ENCODE data around the gene MRC2. TPM values are rescaled to one million over a fixed set of nuclear protein-coding genes. Genes with fewer than 3 reads are reported as not detected.

The MRC2 gene
- total and polyA plus RNA-seq, 2 of the 13 experiments (the other 11 are each of a cell fraction or from before 2014, with no cell fraction given), result not detected

- ChIA-PET POLR2A (no interaction called here), CTCF (ENCODE audit: low intra/inter-chr PET ratio, low total read pairs) (no interaction called here)
- Histone ChIP-seq H3K27ac (ENCODE audit: extremely low read length, insufficient read depth, low read length) (no peak overlapping the region), H3K27me3 (ENCODE audit: control insufficient read depth in 1 of 2, insufficient read depth in 2 of 2, low read length in 2 of 2) (no peaks in the 10 kb centered on the region), H3K79me2 (ENCODE audit: insufficient read depth, low read length) (no peaks in the 10 kb centered on the region), H3K9ac (ENCODE audit: insufficient read depth, low read depth, low read length) (no peak overlapping the region), H2AFZ (ENCODE audit: low read length) (no peak overlapping the region), H3K9me3 (ENCODE audit: low read length) (no peaks in the 10 kb centered on the region), H3K4me3 (replicated peaks in 1 of 3; ENCODE audit: insufficient read depth in 1 of 3, low read depth in 2 of 3, low read length in 3 of 3) (no peak overlapping the region), H3K36me3 (replicated peaks in 1 of 2; ENCODE audit: control insufficient read depth in 1 of 2, insufficient read depth in 2 of 2, low read length in 2 of 2) (peaks cover 8 to 67% of the 10 kb centered on the region in 2 experiments), H3K4me1 (ENCODE audit: insufficient read depth, low read length) (no peaks in the 10 kb centered on the region), H4K20me1 (ENCODE audit: insufficient read depth, low read length) (no peaks in the 10 kb centered on the region), H3K4me2 (ENCODE audit: low read depth, low read length) (no peak overlapping the region)
- BruUV-seq (replicated peaks), result no TSS peak
- in situ Hi-C loops (cut with HindIII; ENCODE audit: extremely low pct_ligation_motif_present, low pct_unique_long_range_greater_than_20kb) (no loop called here), intact Hi-C loops (cut with micrococcal nuclease; ENCODE audit: unreplicated experiment) (no loop called here)
- ATAC-seq (no peak), DNase-seq (ENCODE audit: low spot score) (no peak), FAIRE-seq (no peak)
- WGBS (ENCODE audit: low lambda C conversion rate), result 94% methylated on average over 6 of the region's 6 CpGs
- TF ChIP-seq TBX2 (CRISPR knock-in tag; IDR thresholded peaks at IDR 0.05; ENCODE audit: borderline replicate concordance), result no peak
- TF ChIP-seq ZNF574 (CRISPR knock-in tag; IDR thresholded peaks at IDR 0.05), result no peak
- no peak for TF ChIP-seq TAF15 (IDR thresholded peaks at IDR 0.05; ENCODE audit: low read depth, low read length, poor library complexity, severe bottlenecking)
- no peak for TF ChIP-seq ZBTB8A (CRISPR knock-in tag; IDR thresholded peaks at IDR 0.05; ENCODE audit: borderline replicate concordance, low read depth)
- no peak for TF ChIP-seq PCBP1 (IDR thresholded peaks at IDR 0.05; ENCODE audit: borderline replicate concordance, low read depth, low read length)
- no peak for TF ChIP-seq ZNF329 (CRISPR knock-in tag; IDR thresholded peaks at IDR 0.05; ENCODE audit: low read depth)
- no peak for TF ChIP-seq ZNF547 (CRISPR knock-in tag; IDR thresholded peaks at IDR 0.05)
- TF ChIP-seq ZBTB21 (CRISPR knock-in tag; IDR thresholded peaks at IDR 0.05), result no peak
- TF ChIP-seq PAWR (CRISPR knock-in tag; IDR thresholded peaks at IDR 0.05; ENCODE audit: borderline replicate concordance), result no peak
- no peak for TF ChIP-seq DPF2 (CRISPR knock-in tag; IDR thresholded peaks at IDR 0.05; ENCODE audit: borderline replicate concordance, low read depth)
- TF ChIP-seq ZNF350 (CRISPR knock-in tag; IDR thresholded peaks at IDR 0.05; ENCODE audit: borderline replicate concordance, low read depth), result no peak
- no peak for TF ChIP-seq MTA1 (CRISPR knock-in tag; IDR thresholded peaks at IDR 0.05; ENCODE audit: borderline replicate concordance)
- TF ChIP-seq, protein P1, sequence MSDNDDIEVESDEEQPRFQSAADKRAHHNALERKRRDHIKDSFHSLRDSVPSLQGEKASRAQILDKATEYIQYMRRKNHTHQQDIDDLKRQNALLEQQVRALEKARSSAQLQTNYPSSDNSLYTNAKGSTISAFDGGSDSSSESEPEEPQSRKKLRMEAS (IDR thresholded peaks at IDR 0.05), result no peak
- no peak for TF ChIP-seq ZKSCAN5 (CRISPR knock-in tag; IDR thresholded peaks at IDR 0.05)
- no peak for TF ChIP-seq SRF (IDR thresholded peaks at IDR 0.05; ENCODE audit: low read depth, low read length)
- no peak for TF ChIP-seq THAP9 (CRISPR knock-in tag; IDR thresholded peaks at IDR 0.05; ENCODE audit: borderline replicate concordance)
Measured at GRCh38 chr17:62599964-62600657, 27.4 kb upstream of the MRC2 start.

All from HepG2 (cell line).